GM10248 (cell line): ENCODE results near the gene LPGAT1.
"Not testable (repeated sequence)": the region's sequence is repeated elsewhere in the genome, so short reads cannot be mapped to it uniquely, and the experiment has no call there.

Experiments used
- CTCF ChIA-PET: fragments of 300-600 bp; sonication (Branson Sonifier 250); formaldehyde crosslinking; extraction: SDS; loops from one replicate; lab custom pipeline; 2021; ENCODE audit warnings: antibody characterized with exemption; lab: Yijun Ruan, JAX
- POLR2A ChIA-PET: fragments of 350-650 bp; sonication (Branson Sonifier 250); formaldehyde crosslinking; extraction: SDS; loops from one replicate; lab custom pipeline; 2020; ENCODE audit warnings: antibody characterized with exemption; lab: Yijun Ruan, JAX
- DNase-seq: peaks from one replicate; pipeline ENCODE4 v3.0.0; 2012; ENCODE audit errors: extremely low spot score
- CTCF ChIP-seq: IDR thresholded peaks from 2 replicates; pipeline ENCODE4 v1.5.1; 2012; ENCODE audit warnings: mild to moderate bottlenecking, low read depth; ENCODE audit errors: extremely low read depth, missing control alignments, control extremely low read depth

LPGAT1 gene, protein sequence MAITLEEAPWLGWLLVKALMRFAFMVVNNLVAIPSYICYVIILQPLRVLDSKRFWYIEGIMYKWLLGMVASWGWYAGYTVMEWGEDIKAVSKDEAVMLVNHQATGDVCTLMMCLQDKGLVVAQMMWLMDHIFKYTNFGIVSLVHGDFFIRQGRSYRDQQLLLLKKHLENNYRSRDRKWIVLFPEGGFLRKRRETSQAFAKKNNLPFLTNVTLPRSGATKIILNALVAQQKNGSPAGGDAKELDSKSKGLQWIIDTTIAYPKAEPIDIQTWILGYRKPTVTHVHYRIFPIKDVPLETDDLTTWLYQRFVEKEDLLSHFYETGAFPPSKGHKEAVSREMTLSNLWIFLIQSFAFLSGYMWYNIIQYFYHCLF

GRCh38 chr1:211830328-211831142, at the start of gene LPGAT1:
LPGAT1 (minus strand) TSS chr1:211830763; CDS start chr1:211829296, 1,467 bp downstream.
- ChIA-PET POLR2A (interaction anchor here (1.0 kb wide), 1 partner anchor 9 kb away, joined by 3 read pairs; no protein-coding TSS in a partner anchor), CTCF (interaction anchor here (0.7 to 1.0 kb wide), 2 partner anchors 9 to 17 kb away, joined by 3 to 4 read pairs; no protein-coding TSS in a partner anchor)
- DNase-seq = peak; percentile 86
- TF ChIP-seq CTCF = peak; percentile 70

DNA sequence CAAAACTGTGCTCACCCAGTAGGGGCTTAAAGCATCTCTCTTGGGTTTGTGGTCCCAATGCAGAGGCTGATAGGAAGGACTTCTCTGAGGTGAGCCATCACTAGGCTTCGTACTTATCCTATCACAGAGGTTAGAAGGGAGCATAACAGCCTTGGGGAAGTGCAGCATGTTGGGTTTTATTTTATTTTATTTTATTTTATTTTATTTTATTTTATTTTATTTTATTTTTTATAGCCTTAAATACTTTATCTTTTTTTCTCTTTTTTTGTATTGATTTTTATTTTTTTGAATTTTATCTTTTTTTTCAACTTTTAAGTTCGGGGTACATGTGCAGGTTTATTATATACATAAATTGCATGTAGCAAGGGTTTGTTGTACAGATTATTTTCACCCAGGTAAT, 48.9 kb upstream of the LPGAT1 start:
- no peak for DNase-seq
- POLR2A ChIA-PET = no interaction called here
- CTCF ChIA-PET = interaction anchor here (0.9 to 1.5 kb wide), 2 partner anchors 9 to 23 kb away, joined by 3 read pairs; no protein-coding TSS in a partner anchor
- no peak for TF ChIP-seq CTCF

- POLR2A ChIA-PET = no interaction called here
- CTCF ChIA-PET = interaction anchor here (1.0 to 2.4 kb wide), 3 partner anchors 7 to 14 kb away, joined by 3 to 5 read pairs (median 3); no protein-coding TSS in a partner anchor
- DNase-seq = no peak
- TF ChIP-seq CTCF = no peak
Measured at GRCh38 chr1:211876851-211877590, 46.5 kb upstream of the LPGAT1 start.

- no peak for DNase-seq
- ChIA-PET CTCF (interaction anchor here (1.5 to 2.4 kb wide), 2 partner anchors 9 to 58 kb away, joined by 3 to 5 read pairs; no protein-coding TSS in a partner anchor), POLR2A (no interaction called here)
- no peak for TF ChIP-seq CTCF
Measured at GRCh38 chr1:211875541-211875940, 45.0 kb upstream of the LPGAT1 start.

DNA sequence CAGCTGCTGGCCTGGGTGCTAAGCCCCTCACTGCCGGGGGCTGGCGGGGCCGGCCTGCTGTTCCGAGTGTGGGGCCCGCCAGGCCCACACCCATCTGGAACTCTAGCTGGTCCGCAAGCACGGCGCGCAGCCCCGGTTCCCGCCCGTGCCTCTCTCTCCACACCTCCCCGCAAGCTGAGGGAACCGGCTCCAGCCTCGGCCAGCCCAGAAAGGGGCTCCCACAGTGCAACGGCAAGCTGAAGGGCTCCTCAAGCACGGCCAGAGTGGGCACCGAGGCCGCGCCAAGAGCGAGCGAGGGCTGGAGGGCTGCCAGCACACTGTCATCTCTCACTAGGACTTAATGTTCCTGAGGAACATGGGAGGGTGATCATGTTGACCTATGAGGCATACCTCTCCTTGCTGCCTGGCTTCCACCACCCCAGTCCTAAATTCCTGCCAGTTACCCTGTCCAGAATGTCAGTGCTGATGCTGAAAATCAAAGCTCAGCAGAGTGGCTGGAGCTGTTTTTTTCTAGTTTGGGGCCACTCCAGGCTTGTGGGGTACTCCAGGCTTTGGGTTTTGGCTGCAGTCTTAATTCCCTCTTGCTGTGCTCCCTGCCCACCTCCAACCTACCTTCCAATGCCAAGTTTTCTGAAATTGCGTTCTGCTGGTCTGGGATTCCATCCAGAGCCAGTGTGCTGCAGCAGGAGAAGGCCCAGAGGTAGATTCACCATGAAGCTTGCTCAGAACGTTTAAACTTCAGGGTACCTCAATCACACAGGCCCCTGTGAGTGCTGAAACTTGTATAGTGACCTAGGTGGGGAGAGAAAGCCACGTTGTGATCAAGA, 44.2 kb upstream of the LPGAT1 start:
- POLR2A ChIA-PET = no interaction called here
- CTCF ChIA-PET = interaction anchor here (1.5 to 2.4 kb wide), 2 partner anchors 10 to 58 kb away, joined by 3 to 5 read pairs; no protein-coding TSS in a partner anchor
- TF ChIP-seq CTCF = no peak
- DNase-seq = no peak

- DNase-seq, POLR2A ChIA-PET: not testable (repeated sequence)
Measured at GRCh38 chr1:211873731-211874130, 43.2 kb upstream of the LPGAT1 start.

More at GRCh38 chr1:211873731-211874130, 43.2 kb upstream of the LPGAT1 start:
- CTCF ChIA-PET = not testable (repeated sequence)
